ENCODE data around the gene SLC39A6.

DNA sequence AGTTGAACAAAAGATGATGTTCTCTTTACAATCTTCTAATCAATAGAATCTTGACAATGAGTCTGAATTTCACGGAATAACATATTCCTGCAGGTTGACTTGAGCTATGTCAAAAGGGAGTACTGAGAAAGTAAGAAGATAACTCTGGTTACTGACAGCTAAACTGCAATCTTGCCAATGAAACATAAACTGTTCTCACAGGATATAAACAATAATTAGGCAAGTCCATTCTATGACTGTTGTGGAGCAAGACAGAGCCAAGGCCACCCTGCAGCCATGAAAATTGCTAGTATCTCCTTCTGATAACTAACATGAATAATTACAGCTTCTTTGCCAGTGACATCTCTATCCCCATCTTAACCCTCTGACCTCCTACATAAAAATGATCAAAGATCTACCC lies 55.5 kb downstream of the SLC39A6 start:
- no peak for TF ChIP-seq CTCF (IDR thresholded peaks at IDR 0.05)
- no peak for TF ChIP-seq EP300 (IDR thresholded peaks at IDR 0.05)
- TF ChIP-seq POLR2A (IDR thresholded peaks at IDR 0.05): no peak
